IMR-90 (cell line): Measurements from ENCODE around the gene ZNF708. TPM values are rescaled to one million over a fixed set of nuclear protein-coding genes. Genes with fewer than 3 reads are reported as not detected.

ENCODE experiments used
- ATAC-seq: fragments of 200-7000 bp; cut with Tn5 transposase; 2 replicates; pipeline ENCODE4 v1.9.1; 2020; ENCODE audit warnings: low read depth, mild to moderate bottlenecking, moderate library complexity
- BruUV-seq: library from RNA; stranded (reverse); fragments of 400-500 nt; replicated peaks from 2 replicates; lab custom pipeline; 2021; lab: Mats Ljungman, UMichigan
- CTCF ChIA-PET: fragments of 300-600 bp; formaldehyde crosslinking; extraction: SDS; loops from one replicate; lab custom pipeline; 2021; ENCODE audit warnings: antibody characterized with exemption; lab: Yijun Ruan, JAX
- POLR2A ChIA-PET: fragments of 300-600 bp; sonication (Branson Sonifier 250); formaldehyde crosslinking; loops from one replicate; lab custom pipeline; 2022; ENCODE audit warnings: antibody characterized with exemption; ENCODE audit not compliant: unreplicated experiment; lab: Charles Lee
- DNase-seq: peaks from one replicate; pipeline ENCODE4 v3.0.0; 2013
- H2AFZ ChIP-seq: replicated peaks from 2 replicates; pipeline ENCODE3; 2013; ENCODE audit warnings: low read length, mild to moderate bottlenecking; ENCODE audit not compliant: poor library complexity
- H2AK5ac ChIP-seq: 2 replicates; pipeline ENCODE4 v1.6.1; 2013; ENCODE audit warnings: low read depth, low read length, inconsistent platforms
- H2AK9ac ChIP-seq: replicated peaks from 2 replicates; pipeline ENCODE3; 2013; ENCODE audit warnings: mild to moderate bottlenecking, low read depth, low read length, moderate library complexity; ENCODE audit not compliant: poor library complexity
- H2BK120ac ChIP-seq: 2 replicates; pipeline ENCODE4 v1.6.1; 2013; ENCODE audit warnings: low read depth, low read length, inconsistent platforms
- H2BK15ac ChIP-seq: 3 replicates; pipeline ENCODE4 v1.6.1; 2013; ENCODE audit warnings: low read depth, low read length, inconsistent platforms
- H2BK20ac ChIP-seq: 2 replicates; pipeline ENCODE4 v1.6.1; 2013; ENCODE audit warnings: low read depth, mild to moderate bottlenecking, inconsistent platforms, low read length, moderate library complexity
- H2BK5ac ChIP-seq: 2 replicates; pipeline ENCODE4 v1.6.1; 2013; ENCODE audit warnings: mild to moderate bottlenecking, low read depth, low read length, inconsistent platforms; ENCODE audit not compliant: poor library complexity, severe bottlenecking
- H3K14ac ChIP-seq: replicated peaks from 2 replicates; pipeline ENCODE4 v1.6.1; 2013; ENCODE audit warnings: low read depth, low read length, inconsistent platforms
- H3K18ac ChIP-seq: 2 replicates; pipeline ENCODE4 v1.6.1; 2013; ENCODE audit warnings: low read depth, low read length, control low read depth
- H3K23ac ChIP-seq: 2 replicates; pipeline ENCODE4 v1.6.1; 2013; ENCODE audit warnings: low read depth, low read length, inconsistent platforms
- H3K27ac ChIP-seq: 2 replicates; pipeline ENCODE4 v1.5.1; 2013; ENCODE audit warnings: mild to moderate bottlenecking, control low read depth, low read length; ENCODE audit not compliant: insufficient read depth
- H3K27me3 ChIP-seq: 2 replicates; pipeline ENCODE4 v1.6.1; 2013; ENCODE audit warnings: low read length; ENCODE audit not compliant: control insufficient read depth, insufficient read depth
- H3K36me3 ChIP-seq: 2 replicates; pipeline ENCODE4 v1.6.1; 2013; ENCODE audit warnings: low read length, mixed read lengths; ENCODE audit not compliant: control insufficient read depth, insufficient read depth
- H3K4ac ChIP-seq: 2 replicates; pipeline ENCODE4 v1.6.1; 2013; ENCODE audit warnings: low read depth, low read length, inconsistent platforms
- H3K4me1 ChIP-seq: 2 replicates; pipeline ENCODE4 v1.6.1; 2013; ENCODE audit warnings: low read length, mixed read lengths; ENCODE audit not compliant: control insufficient read depth, insufficient read depth
- H3K4me2 ChIP-seq: 2 replicates; pipeline ENCODE4 v1.6.1; 2013; ENCODE audit warnings: low read depth, mild to moderate bottlenecking, control low read depth, low read length, moderate library complexity
- H3K4me3 ChIP-seq: 2 replicates; pipeline ENCODE4 v1.5.1; 2013; ENCODE audit warnings: low read depth, mild to moderate bottlenecking, control low read depth, low read length, moderate library complexity; ENCODE audit not compliant: insufficient read depth
- H3K56ac ChIP-seq: 2 replicates; pipeline ENCODE4 v1.6.1; 2013; ENCODE audit warnings: low read length, inconsistent platforms; ENCODE audit not compliant: insufficient read depth; ENCODE audit errors: extremely low read depth
- H3K79me1 ChIP-seq, 2 experiments: 2 replicates each; pipeline ENCODE4 v1.6.1; 2013; ENCODE audit warnings: low read length in 2 of 2, inconsistent platforms in 1 of 2, low read depth in 1 of 2
- H3K9ac ChIP-seq: 2 replicates; pipeline ENCODE4 v1.6.1; 2013; ENCODE audit warnings: low read depth, low read length, control low read depth
- H3K9me1 ChIP-seq: 2 replicates; pipeline ENCODE4 v1.6.1; 2013; ENCODE audit warnings: low read length, inconsistent platforms; ENCODE audit not compliant: insufficient read depth
- H3K9me3 ChIP-seq: 2 replicates; pipeline ENCODE4 v1.6.1; 2013; ENCODE audit warnings: low read length; ENCODE audit not compliant: control insufficient read depth, insufficient read depth
- H4K20me1 ChIP-seq: 2 replicates; pipeline ENCODE4 v1.6.1; 2013; ENCODE audit warnings: low read length, inconsistent platforms; ENCODE audit not compliant: insufficient read depth
- H4K5ac ChIP-seq: 2 replicates; pipeline ENCODE4 v1.6.1; 2013; ENCODE audit warnings: mild to moderate bottlenecking, low read depth, low read length, control low read depth
- H4K8ac ChIP-seq, 2 experiments: 2 replicates each; pipeline ENCODE4 v1.6.1; 2013; ENCODE audit warnings: low read depth in 2 of 2, low read length in 2 of 2, control low read depth in 1 of 2, inconsistent platforms in 1 of 2
- H4K91ac ChIP-seq: 2 replicates; pipeline ENCODE4 v1.6.1; 2013; ENCODE audit warnings: low read depth, low read length, inconsistent platforms; ENCODE audit not compliant: insufficient read depth
- BHLHE40 ChIP-seq: fragments of 150-350 bp; IDR thresholded peaks from 2 replicates; pipeline ENCODE4 v1.6.1; 2016; ENCODE audit warnings: mild to moderate bottlenecking, low read depth, low read length
- CEBPB ChIP-seq: IDR thresholded peaks from 2 replicates; pipeline ENCODE4 v1.6.1; 2012; ENCODE audit warnings: low read depth, low read length, improper control_type of control experiment
- CHD1 ChIP-seq: IDR thresholded peaks from 2 replicates; pipeline ENCODE4 v1.6.1; 2012; ENCODE audit warnings: low read depth, low read length, improper control_type of control experiment
- CTCF ChIP-seq: conservative IDR thresholded peaks from 2 replicates; pipeline ENCODE4 v1.5.1; 2012; ENCODE audit warnings: mild to moderate bottlenecking, low read depth, low read length, improper control_type of control experiment
- ELK1 ChIP-seq: fragments of 150-350 bp; IDR thresholded peaks from 2 replicates; pipeline ENCODE4 v1.6.1; 2016; ENCODE audit warnings: low read depth, mild to moderate bottlenecking, low read length, moderate library complexity, borderline replicate concordance
- FOS ChIP-seq: fragments of 150-350 bp; IDR thresholded peaks from 2 replicates; pipeline ENCODE4 v1.6.1; 2016; ENCODE audit warnings: low read depth, low read length
- MAFK ChIP-seq: IDR thresholded peaks from 2 replicates; pipeline ENCODE4 v1.6.1; 2012; ENCODE audit warnings: low read depth, low read length, improper control_type of control experiment
- MAZ ChIP-seq: IDR thresholded peaks from 2 replicates; pipeline ENCODE4 v1.6.1; 2012; ENCODE audit warnings: low read depth, mild to moderate bottlenecking, low read length, improper control_type of control experiment, moderate library complexity, borderline replicate concordance
- MXI1 ChIP-seq: IDR thresholded peaks from 2 replicates; pipeline ENCODE4 v1.6.1; 2012; ENCODE audit warnings: low read depth, mild to moderate bottlenecking, low read length, moderate library complexity, borderline replicate concordance
- NFE2L2 ChIP-seq: fragments of 150-350 bp; IDR thresholded peaks from 2 replicates; pipeline ENCODE4 v1.6.1; 2016; ENCODE audit warnings: low read depth, mild to moderate bottlenecking, low read length
- POLR2A ChIP-seq: IDR thresholded peaks from 2 replicates; pipeline ENCODE4 v1.6.1; 2012; ENCODE audit warnings: mild to moderate bottlenecking, low read depth, low read length
- RAD21 ChIP-seq: IDR thresholded peaks from 2 replicates; pipeline ENCODE4 v1.6.1; 2012; ENCODE audit warnings: low read length, improper control_type of control experiment
- RCOR1 ChIP-seq: IDR thresholded peaks from 2 replicates; pipeline ENCODE4 v1.6.1; 2012; ENCODE audit warnings: mild to moderate bottlenecking, low read length, improper control_type of control experiment; ENCODE audit not compliant: insufficient replicate concordance
- RFX5 ChIP-seq: IDR thresholded peaks from 2 replicates; pipeline ENCODE4 v1.8.0; 2012; ENCODE audit warnings: low read depth, mild to moderate bottlenecking, low read length, moderate library complexity
- SMC3 ChIP-seq: fragments of 150-350 bp; IDR thresholded peaks from 2 replicates; pipeline ENCODE4 v1.6.1; 2016; ENCODE audit warnings: low read depth, mild to moderate bottlenecking, antibody characterized with exemption, low read length, moderate library complexity
- USF2 ChIP-seq: fragments of 150-350 bp; IDR thresholded peaks from 2 replicates; pipeline ENCODE4 v1.6.1; 2017; ENCODE audit warnings: mild to moderate bottlenecking, antibody characterized with exemption, low read length, low read depth
- WGBS, 2 experiments: methylation state at CpG; one replicate each; pipeline versions ENCODE4 v1.1.5 to v1.1.7; 2013; ENCODE audit warnings: missing lambda C conversion rate in 2 of 2; ENCODE audit not compliant: insufficient read length in 1 of 2; ENCODE audit errors: extremely low coverage in 2 of 2; 5-methylcytosine and 5-hydroxymethylcytosine counted together
- dilution Hi-C: fragments of 300-500 bp; cut with HindIII; formaldehyde crosslinking; loops from one replicate; pipeline ENCODE4 v1.14.3; 2018; ENCODE audit warnings: low sequenced_read_pairs; ENCODE audit not compliant: unreplicated experiment
- in situ Hi-C: fragments of 300-500 bp; cut with MboI; formaldehyde crosslinking; loops from 3 replicates; pipeline ENCODE4 v1.14.3; 2019; ENCODE audit warnings: low sequenced_read_pairs, inconsistent platforms, mixed read lengths
- intact Hi-C: fragments of 100-400 bp; cut with micrococcal nuclease; formaldehyde crosslinking; loops from 2 replicates; pipeline ENCODE4 v1.10.0; 2022
- polyA plus RNA-seq, 3 experiments: library from polyadenylated mRNA; depleted of rRNA; stranded (reverse); fragments of >200 nt; gene quantifications; 2 replicates each; pipeline ENCODE4 v1.2.3, GENCODE V29; 2012; ENCODE audit warnings: low replicate concordance in 1 of 3
- total RNA-seq: library from RNA; depleted of rRNA; stranded (reverse); fragments of >200 nt; gene quantifications from 2 replicates; pipeline ENCODE4 v1.2.3, GENCODE V29; 2012

Gene ZNF708
- total and polyA plus RNA-seq, 2 of the 4 experiments (the other 2 are of a cell fraction): 1.7 to 4.7 TPM

DNA sequence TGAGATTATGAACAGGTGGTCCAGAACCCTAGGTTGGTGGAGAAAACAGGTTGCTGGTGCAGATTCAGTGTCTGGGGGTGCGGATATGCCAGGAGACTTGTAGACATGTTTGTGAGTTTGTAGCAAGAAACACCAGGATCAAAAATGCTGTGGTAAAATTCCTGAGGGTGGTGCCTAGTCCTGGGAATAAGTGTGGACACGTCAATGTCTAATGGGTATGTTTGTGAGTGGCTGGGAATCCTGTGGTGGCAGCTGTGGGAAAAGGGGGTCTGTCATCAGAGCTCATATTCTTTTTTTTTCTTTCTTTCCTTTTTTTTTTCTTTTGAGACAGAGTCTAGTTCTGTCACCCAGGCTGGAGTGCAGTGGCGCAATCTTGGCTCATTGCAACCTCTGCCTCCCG lies 7.2 kb downstream of the ZNF708 start:
- Histone ChIP-seq H3K27ac (no peak overlapping the region), H3K79me1 (peaks cover 3 to 7% of the 10 kb centered on the region in 2 experiments; a peak in 2 of 4 replicates), H2BK20ac (no peak overlapping the region), H2BK5ac (no peak overlapping the region), H3K18ac (no peak overlapping the region), H3K36me3 (peaks cover 11% of the 10 kb centered on the region), H3K27me3 (no peaks in the 10 kb centered on the region), H2BK15ac (no peak overlapping the region), H3K23ac (no peak overlapping the region), H3K9me1 (no peaks in the 10 kb centered on the region), H2AFZ (no peak overlapping the region), H3K4me3 (no peak overlapping the region), H3K14ac (no peak overlapping the region), H2BK120ac (no peak overlapping the region), H3K9me3 (peaks cover 5% of the 10 kb centered on the region; the same call in 1 of the 2 replicates), H3K9ac (no peak overlapping the region), H4K5ac (no peak overlapping the region), H4K8ac (no peak overlapping the region), H3K4me1 (no peaks in the 10 kb centered on the region), H2AK9ac (no peak overlapping the region), H3K4me2 (no peak overlapping the region), H2AK5ac (no peak overlapping the region), H4K20me1 (peaks cover 4% of the 10 kb centered on the region; the same call in 1 of the 2 replicates), H3K56ac (no peak overlapping the region), H3K4ac (no peak overlapping the region), H4K91ac (no peak overlapping the region)
- intact Hi-C loops: no loop called here
- TF ChIP-seq CTCF (no peak), MAZ (no peak), SMC3 (no peak), NFE2L2 (no peak), POLR2A (no peak), USF2 (no peak), ELK1 (no peak), RCOR1 (no peak), RFX5 (no peak), MXI1 (no peak), CHD1 (no peak), FOS (no peak), MAFK (no peak), BHLHE40 (no peak), CEBPB (no peak), RAD21 (no peak)
- 88% methylated on average over 1 of the region's 4 CpGs; no CpG with 5 or more reads in 1 of the 2 experiments for WGBS, 2 experiments
- no TSS peak for BruUV-seq
- dilution Hi-C loops: no loop called here
- DNase-seq: no peak
- in situ Hi-C loops: no loop called here
- ATAC-seq: no peak
- ChIA-PET CTCF (no interaction called here), POLR2A (no interaction called here)
